GM18520 (cell line): ENCODE results near the gene COL6A1.

Experiments
- ATAC-seq: cut with Tn5 transposase; IDR thresholded peaks from one replicate; pipeline ENCODE4 v1.9.1; 2021; ENCODE audit not compliant: unreplicated experiment

Gene COL6A1

DNA sequence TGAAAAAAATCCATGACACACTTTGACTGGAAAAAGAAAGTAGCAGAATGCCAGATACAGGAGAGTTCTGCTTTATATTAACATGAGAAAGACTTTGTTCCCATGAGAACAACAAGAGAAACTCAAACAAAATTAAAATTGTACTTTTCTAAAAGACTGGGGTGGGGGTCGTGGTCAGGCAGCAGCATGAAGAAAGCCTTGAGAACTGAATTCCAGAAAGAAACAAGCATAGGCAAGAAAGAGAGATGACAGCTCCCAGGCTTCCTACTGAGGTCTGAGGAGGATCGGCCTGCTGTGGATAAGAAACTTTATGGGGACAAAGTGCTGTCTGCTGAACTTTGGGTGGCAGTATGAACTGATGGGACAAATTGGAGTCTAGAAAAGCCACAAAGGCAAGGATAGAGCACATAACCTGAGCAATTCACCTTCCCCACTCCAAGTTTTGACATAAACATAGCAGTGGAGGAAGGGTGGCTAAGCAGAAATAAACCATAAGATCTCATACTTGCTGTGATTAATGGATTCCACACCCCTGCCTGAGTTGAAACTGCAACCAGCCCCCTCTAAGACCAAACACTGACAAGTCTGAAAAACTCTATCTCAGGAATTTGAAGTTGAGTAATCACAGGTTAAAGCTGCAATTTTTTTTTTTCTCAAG, 43.7 kb downstream of the COL6A1 start:
- ATAC-seq, result no peak

DNA sequence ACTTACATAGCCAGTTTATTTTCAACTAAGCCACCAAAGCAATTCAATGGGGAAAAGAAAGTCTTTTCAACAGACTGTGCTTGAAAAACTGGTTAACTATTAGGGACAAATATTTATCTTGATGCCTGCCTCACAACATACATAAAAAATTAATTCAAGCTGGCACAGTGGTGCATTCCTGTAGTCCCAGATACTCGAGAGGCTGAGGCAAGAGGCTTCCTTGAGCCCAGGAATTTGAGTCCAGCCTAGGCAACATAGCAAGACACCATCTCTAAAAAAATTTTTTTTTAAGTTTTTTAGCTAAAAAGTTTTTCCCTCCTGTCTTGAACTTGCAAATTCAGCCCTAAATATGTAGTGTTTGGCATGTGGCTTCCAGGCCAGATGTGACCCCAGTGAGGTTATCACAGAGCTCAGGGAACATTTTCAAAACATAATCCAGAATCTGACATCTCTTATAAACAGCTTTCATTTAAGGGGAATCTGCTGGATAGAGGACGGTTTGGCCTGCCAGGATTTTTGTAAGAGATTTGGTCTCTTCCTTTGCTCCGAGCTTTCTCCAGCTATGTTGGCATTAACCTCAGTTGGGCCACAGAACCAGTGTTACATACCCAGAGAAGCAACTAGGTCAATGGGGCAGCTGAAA, 46.4 kb downstream of the COL6A1 start:
- ATAC-seq, result no peak

DNA sequence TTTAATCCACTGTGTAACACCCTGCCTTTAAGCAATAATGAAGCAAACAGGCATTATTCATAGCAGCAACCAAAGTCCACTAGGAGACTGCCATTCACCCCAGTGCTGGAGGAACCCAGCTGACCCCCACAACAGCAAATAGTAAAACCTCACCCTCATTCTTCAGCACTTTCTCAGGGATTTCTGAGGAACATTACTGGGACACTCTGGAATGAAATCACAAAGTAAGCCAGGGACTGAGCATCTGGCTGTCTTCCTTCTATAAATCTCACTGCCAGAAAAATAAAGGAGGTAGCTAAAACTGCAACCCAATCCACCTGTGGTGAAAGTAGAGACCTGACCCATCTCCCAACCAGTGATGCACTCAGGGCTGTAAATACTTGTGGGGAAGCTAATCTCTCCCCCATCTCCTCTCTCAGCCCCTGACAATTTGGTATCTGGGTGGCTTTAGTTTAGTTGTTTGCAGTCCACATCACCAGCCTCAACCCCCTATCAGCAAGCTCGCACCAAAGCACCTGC, 47.1 kb downstream of the COL6A1 start:
- no peak for ATAC-seq

DNA sequence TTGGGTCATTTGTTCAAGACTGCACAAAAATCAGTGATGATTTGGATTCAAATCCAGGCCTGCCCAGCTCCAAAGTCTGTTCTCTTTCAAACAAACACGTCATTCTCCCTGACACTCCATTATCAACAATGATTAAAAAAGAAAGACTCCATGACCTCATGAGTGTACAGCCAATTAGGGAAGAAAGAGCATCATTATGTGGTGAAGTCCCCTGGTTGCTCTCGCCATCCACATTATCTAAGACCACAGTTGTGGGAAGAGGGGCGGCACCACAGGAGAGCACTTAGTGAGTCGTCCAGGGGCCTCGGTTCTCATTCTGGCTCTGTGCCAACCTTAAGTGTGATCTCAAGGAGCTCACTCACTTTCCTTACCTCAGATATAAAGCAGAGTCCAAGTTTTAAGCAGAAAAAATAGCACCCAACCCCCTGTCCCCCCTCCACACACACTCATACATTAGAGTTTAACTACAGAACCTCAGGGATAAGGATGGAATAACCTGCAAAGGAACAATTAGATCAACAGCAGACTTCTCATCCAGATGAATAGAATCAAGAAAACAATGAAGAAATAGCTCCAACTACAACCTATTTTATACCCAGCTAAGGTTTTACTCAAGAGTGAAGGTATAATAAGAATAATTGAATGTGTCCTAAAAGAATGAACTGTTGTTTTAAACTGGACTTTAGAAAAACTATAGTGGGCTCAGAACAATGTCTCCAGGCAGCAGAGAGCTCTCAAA, 47.8 kb downstream of the COL6A1 start:
- no peak for ATAC-seq

GRCh38 chr21:46031484-46031883, 49.9 kb downstream of the COL6A1 start:
- ATAC-seq, result no peak

DNA sequence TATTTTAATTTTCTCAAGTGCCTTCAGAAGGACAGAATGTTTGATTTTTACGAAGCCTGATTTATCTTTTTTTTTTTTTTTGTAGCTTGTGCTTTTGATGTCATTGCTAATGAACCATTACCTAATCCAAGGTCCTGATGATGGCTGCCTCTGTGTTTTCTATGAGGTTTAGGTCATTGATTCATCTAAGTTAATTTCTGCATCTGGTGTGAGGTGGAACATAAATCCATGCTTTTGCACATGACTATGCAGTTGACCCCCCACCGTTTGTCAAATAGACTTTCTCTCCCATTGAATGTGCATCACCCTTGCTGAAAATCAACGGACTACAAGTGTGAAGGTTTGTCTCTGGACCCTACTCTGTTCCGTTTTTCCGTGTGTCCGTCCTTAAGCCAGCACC, 50.5 kb downstream of the COL6A1 start:
- ATAC-seq, result no peak

DNA sequence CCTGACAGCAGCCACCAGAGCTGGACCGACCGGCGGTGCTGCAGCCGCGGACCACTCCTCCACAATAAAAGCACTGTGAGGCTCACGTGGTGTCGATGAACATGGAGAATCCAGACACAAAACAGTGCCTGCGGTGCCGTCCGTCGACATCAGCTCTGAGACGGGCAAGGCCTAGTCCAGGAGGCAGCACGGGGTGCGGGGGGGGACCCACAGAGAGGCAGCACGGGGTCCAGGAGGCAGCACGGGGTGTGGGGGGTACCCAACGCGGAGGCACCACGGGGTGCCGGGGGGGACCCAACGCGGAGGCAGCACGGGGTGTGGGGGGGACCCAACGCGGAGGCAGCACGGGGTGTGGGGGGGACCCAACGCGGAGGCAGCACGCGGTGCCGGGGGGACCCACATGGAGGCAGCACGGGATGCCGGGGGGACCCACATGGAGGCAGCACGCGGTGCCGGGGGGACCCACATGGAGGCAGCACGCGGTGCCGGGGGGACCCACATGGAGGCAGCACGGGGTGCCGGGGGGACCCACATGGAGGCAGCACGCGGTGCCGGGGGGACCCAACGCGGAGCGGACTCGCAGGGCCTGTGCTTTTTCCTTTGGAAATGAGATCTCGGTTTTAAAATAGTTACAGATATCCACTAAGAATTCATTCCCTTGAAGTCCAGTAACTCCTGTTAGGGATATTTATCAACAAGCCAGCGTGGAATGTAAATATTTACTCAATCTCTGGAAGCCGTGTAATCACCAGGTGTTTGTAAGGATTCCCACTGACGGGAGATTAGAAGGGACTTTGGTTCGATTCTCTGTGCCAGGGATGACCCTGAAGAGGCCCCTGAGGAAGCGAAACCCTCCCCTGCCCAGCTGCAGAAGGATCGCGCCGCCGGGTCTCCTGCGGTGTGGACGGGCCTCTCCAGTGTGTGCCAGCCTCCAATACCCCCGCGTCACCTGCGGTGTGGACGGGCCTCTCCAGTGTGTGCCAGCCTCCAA, 52.1 kb downstream of the COL6A1 start:
- ATAC-seq, result no peak

DNA sequence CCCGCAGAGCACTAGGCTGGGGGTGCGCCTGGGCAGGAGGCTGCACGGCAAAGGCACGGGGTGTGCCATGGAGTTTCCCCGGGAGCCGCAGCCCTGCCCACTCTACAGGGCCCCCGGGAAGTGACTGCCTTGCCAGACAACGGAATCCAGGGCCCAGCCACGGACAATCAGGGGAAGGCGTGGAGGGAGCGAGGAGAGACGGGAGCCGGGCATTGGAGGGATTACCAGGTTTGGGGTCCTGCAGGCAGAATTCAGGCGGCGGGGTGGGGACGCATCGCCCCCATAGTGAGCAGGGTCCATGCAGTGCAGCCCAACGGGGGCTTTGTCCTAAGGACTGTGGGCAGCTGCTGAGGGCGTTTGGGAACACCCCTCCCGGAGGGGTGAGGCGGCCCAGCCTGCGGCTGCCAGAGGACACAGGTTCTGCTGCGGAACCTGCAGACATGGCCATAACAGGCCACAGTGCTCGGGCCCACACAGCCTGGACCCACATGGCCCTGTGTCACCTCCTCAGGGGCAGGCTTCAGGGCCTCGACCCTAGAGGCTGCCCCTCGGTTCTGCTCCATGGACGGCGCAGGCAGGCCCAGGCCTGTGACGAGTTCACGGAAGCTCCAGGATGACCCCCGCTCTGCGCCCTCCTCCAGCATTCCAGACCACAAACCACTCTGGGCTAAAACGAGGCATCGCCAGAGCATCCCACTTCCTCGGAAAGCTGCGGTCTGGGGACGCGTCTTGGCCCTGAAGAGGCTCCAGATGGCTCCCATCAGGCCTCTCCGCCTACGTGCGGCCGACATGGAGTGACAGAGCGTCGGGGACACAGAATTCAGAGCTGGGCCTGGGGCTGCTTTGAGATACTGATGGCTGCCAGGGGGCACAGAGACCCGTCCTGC, 54.5 kb downstream of the COL6A1 start:
- ATAC-seq, result no peak

DNA sequence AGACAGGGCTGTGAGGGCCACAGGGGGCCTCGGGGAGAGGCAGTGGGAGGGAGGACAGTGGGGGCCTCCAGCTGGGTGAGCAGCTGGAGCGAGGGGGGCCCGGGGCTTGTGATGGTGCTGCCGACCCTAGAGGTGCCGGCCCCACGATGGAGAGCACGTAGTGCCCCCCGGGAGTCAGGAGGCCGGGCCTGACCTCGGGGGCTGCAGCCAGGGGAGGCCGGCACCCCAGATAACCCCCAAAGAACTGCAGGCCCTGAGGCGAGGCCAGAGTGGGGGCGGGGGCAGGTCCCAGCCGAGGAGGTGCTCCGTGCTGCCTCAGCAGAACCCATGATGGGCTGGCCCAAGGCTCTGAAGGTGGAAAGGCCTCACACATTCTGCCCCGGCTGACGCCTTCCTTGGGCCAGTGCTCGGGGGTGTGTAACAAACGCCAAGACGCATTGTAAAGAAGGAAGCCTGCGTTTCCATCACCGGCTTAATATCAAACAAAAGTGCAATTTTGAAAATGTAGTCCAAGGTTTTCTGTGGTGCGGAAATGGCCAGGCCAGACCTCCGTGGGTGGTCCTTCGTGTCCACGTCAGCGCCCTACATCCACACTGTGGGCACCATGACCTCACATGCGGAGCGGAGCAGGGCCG, 55.2 kb downstream of the COL6A1 start:
- ATAC-seq, result no peak

- ATAC-seq, result no peak
Measured at GRCh38 chr21:46037331-46038325, 56.1 kb downstream of the COL6A1 start.

GRCh38 chr21:46038341-46038829, 56.8 kb downstream of the COL6A1 start:
- ATAC-seq, result no peak

DNA sequence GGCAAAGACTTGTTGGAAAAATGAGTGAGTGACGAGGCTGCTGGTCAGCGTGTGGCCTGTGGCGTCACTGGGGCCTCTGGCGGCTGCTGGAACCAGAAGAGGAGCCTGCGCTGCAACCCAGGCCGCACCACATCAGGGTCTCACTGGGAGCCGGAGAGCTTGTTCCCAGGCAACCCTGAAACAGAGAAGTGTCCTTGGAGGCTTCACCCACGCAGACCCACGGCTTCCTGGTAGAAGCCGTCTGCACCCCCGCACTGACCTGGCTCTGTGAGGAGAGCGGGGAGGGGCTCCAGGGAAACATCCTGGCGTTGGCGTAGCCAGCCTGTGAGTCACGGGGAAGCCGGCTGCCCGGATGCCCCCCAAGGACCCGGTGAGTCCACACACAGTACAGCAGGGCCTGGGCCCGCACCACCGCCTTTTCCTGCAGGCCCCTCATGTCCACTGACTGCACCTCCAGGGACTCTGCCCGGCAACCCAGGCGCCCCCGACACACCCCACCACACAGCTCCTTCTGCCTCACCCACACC, 57.4 kb downstream of the COL6A1 start:
- ATAC-seq, result no peak

DNA sequence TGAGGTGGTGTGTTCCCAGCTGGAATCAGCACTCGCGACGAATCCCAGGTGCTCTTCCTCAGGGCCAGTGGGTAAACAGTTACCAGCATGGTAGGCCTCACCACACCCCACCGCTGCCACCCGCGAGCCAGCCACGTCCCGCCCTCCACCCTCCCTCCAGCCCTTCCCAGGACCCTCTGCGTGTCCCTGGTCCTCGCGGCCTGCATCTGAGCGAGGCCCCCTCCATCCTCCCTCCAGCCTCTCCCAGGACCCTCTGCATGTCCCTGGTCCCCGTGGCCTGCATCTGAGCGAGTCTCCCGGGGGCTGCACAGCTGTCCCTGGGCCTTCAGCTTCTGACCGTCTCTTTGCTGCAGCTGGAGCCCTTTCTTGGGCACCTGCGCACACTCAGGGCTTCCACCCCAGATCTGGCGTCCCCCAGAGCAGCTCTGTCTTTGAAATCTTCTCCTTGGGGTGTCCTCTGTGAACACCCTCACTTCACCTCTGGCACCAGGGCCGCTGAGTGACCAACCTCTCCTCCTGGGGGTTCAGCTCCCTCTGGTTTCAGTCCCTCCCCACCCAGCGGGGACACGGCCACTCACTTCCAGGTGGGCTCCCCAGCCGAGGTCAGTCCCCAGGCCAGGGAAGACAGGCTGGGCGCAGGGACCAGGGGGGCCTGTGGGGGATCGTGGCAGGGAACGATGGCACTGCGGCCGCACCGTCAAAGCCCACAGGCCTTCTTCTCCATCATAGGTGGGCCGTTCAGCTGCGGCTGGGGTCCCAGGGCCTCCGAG, 58.5 kb downstream of the COL6A1 start:
- no peak for ATAC-seq

GRCh38 chr21:46040707-46041106, 59.1 kb downstream of the COL6A1 start:
- ATAC-seq, result no peak

DNA sequence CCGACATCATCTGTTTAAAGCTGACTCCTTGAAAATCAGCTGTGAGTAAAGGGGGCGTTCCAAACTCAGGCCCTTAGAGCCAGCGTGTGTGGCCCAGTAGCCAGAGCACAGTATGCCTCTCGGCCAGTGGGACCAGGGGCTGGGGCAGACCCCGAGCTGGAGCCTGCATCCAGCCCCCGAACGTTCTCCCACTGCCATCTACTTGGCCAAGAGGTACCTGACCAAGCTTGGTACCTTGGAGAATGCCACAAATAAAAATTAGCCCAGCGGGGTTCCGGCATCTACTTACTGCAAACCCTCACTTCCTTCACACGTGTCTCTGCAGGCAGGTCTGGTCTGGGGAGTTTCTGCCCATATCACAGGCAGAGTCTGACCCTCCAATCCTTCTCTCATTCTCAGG, 59.6 kb downstream of the COL6A1 start:
- no peak for ATAC-seq

DNA sequence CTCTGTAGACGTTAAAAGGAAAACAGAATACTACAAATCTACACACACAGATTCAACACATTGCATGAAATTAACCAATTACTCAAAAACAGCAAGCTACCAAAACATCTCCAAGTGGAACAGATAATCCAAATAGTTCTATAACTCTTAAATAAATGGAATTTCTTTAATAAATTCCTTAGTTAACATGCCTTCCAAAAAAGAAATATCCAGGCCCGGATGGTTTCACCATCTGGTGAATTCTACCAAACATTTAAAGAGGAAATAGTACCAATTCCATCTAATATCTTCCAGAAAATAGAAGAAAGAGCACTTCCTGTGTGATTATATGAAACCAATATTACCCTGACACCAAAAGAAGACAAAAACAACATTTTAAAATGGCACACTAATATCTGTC, 63.6 kb downstream of the COL6A1 start:
- no peak for ATAC-seq

DNA sequence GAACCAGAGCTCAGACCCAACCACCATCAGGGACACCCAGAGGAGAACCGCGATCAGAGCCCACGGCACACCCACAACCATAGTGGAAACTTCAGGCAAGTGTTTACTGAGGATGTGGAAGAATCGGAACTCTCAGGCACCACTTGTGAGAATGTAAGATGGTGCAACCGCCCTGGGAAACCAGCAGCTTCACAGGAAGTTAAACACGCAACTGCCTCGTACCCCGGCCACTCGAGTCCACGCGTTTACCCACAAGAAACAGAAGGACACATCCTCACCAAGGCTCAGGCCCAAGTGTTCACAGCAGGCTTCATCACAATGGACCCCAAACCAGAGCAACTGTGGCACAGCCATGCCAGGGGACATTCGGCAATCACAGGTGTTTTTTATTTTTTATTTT, 64.9 kb downstream of the COL6A1 start:
- ATAC-seq, result no peak
